NCI-H1092 treated with DMSO at 0.1 percent for 48 hours (cell line): Measurements from ENCODE around the gene PACSIN2.
A peak's percentile ranks its signal among the peaks of the same experiment; 100 is the strongest.

Experiments used
- DNase-seq: peaks from one replicate; lab custom pipeline; 2025; lab: John Stamatoyannopoulos, UW

Gene PACSIN2

DNA sequence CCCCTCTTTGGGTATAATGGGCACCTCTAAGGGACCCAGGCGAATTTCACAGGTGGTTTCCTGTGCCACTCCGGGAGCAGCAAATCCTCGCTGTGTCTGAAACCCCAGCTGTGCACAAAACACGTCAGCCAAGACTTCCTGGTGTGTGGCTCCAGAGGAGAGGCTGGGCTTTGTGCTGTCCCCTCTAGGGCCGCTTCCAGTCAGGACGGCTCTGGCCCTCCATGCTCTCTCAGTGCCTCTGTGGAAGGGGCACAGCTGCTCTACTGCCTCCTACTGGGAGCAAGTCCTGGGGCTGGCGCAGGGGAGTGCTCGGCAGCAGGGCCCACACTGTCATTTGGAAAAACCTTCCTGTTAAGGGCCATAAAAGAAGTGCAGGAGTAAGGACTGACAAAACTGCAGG, 134.1 kb downstream of the PACSIN2 start:
- no peak for DNase-seq

DNA sequence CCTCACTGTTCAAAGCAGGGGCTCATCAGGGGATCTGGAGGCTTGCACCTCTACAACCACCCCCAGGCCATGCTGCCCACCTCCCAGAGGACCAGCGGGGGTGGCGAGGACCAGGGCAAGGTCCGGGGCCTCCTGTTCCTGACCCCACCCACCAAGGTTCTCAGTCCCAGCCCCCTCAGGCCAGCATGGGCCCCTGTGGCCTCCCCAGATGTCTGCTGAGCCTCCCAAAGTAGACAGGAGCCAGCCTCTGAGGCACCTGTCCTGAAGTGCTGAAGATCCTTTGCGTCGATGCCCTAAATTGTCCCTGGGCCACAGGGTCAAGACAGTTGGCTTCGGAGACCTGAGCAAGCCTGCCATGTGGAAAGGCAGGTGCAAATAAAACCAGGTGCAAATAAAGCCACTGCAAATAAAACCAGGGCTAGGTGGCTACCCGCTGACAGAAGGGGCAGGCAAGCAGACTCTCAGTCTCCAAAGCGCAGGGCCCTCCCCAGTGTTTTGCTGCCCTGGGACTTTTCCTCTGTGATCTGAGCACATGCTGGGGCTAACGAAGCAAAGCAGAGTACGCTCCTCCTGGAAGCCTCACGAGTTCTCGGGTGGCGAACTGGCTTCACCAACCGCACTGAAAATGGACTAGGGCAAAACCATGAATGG, 135.5 kb downstream of the PACSIN2 start:
- DNase-seq = peak; percentile 9

DNA sequence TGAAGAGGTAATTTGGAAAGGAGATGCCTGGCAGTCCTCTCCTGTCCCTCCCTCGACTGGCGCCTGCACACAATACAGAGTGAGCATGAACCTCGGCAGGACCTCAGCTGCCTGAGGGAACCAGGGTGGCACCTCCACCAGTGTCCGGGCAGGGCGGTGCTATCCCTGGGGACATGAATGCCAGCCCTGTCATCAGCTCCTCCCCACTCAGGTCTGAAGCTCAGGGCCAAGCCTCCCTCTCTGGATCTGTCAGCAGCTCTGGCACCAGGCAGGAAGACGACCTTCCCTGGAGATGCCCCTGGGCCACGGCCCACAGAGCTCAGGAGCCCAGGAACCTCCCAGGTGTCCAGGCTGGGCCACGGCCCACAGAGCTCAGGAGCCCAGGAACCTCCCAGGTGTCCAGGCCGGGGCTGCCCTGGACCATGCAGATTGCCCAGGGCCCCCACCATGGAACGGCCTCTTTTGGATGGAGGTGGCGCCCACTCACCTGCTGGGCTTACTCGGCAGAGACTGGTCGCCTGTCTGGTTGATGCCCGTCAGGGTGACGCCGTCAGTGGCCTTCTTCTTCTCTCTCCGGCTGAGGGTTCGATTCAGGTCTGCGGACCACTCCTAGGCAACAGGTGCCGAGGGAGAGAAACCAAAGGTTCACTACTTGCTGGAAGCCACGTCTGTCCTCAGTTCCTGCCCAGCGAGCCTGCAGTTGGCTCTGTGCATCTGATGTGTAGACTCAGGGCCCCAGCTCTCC, 136.2 kb downstream of the PACSIN2 start:
- DNase-seq = no peak

DNA sequence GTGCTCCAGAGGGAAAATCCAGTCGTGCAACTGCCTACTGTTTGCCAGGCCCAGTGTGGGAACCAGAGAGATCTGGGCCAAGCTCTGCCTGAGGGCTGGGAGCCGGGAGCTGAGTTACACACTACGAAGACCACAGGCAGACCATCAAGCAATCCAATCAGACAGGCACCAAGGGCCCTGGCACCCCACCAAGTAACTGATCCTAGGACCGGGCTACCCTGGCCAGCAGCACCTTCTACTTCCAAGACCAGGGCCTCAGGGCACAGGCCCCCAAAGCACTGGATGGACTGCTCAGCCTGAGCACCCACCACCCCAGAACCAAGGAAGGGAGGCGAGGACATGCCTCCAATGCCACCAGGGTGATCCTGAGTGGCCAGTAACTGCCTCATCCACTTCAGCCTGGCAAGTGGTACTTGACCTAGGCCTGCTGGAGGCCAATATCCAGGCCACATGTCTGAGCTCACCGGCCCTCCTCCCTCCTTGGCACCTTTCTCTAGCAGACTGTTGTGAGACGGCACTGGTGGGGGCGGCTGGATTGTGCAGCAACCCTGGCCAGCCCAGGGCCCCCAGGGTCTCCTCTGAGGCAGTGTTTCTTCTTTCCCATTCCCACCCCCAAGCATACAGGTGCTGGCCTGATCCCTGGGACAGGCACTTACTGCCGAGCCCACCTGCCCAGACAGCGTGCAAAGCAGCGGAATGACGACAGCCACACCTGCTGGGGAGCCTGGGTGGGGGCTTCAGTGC, 137.2 kb downstream of the PACSIN2 start:
- DNase-seq = no peak

DNA sequence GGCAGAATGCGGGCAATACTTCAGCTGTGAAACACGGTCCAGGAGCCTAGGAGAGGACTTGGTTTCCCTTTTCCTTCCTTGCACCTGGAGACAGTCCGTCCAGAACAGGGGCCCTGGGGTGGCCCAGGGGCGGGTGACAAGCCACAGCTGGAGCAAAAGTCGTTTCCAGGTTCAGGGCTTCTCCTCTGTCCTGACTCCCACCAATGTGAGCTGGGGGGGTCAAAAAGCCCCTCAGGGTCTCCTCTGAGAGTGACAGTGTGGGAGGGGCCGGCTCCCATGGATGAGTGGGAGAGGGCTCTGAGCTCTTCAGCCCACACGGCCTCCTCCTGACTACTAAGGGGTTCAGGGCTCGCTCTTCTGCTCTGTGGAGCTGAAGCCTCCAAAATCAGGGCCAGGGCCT, 137.8 kb downstream of the PACSIN2 start:
- no peak for DNase-seq

DNA sequence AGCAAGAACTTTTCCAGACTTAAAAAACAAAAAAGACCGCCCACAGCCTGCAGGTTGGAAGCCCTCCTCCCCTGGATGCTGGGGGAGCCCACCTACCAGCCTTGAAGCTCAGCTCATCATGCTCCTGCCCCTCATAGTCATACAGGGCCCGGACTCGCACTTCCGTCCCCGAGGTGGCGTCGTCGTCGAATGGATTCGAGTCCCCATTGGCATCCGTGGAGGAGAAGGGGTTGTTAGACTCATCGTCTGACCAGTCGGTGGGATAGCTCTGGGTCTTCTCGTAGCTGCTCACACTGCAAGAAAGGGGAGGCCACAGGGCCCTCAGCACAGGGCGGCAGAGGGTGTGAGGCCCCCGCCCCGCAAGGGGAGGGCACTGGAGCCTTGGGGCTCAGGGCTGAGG, 138.9 kb downstream of the PACSIN2 start:
- DNase-seq = no peak

DNA sequence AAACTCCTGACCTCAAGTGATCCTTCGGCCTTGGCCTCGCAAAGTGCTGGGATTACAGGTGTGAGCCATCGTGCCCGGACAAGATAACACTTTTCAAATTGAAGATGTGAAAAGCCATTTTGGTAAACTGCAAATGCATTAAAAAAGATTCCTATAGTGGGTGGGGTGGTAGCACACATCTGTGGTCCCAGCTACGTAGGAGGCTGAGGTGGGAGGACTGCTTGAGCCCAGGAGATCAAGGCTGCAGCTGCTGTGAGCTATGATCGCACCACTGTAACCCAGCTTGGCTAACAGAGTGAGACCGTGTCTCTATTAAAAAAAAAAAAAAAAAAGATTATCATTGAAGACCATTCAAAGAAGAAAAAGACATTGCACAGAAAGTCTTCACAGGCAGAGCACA, 140.9 kb downstream of the PACSIN2 start:
- no peak for DNase-seq

DNA sequence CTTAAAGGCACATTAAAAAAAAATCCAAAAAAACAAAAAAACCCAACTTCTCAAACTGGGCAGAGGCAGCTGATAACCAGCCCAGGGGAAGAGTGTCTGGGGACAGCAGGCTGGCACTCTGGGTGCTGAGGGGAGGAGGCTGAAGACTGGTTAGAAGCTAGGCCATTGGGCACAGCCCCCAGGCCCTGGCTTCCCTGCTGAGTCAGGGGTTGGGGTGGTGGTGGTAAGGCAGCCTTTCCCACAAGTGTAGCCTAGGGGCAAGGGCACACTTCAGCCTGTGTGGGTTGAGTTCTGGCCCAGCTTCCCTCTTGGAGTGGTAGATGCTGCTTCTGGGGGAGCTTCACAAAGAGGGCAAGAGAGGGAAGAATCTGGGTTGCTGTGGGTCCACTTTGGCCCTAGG, 141.6 kb downstream of the PACSIN2 start:
- DNase-seq = no peak

DNA sequence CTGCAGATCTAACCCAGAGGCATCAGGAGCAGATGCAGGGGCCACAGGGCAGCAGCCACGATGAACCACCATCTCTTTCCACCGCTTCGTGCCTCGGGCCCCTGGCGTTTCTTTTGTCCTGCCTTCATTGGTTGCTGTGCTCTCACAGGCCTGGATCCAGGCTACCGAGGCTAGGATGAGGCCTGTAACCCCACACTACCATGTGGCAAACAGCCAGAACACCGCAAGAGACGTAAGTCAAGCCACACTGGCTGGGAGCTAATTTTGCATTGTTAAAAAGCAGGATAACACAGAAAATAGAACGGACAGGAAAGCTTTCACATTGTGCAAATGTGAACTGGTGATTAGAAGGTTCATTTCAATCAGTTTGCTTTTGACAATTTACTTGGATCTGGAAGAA, 142.1 kb downstream of the PACSIN2 start:
- peak; percentile 54 for DNase-seq

DNA sequence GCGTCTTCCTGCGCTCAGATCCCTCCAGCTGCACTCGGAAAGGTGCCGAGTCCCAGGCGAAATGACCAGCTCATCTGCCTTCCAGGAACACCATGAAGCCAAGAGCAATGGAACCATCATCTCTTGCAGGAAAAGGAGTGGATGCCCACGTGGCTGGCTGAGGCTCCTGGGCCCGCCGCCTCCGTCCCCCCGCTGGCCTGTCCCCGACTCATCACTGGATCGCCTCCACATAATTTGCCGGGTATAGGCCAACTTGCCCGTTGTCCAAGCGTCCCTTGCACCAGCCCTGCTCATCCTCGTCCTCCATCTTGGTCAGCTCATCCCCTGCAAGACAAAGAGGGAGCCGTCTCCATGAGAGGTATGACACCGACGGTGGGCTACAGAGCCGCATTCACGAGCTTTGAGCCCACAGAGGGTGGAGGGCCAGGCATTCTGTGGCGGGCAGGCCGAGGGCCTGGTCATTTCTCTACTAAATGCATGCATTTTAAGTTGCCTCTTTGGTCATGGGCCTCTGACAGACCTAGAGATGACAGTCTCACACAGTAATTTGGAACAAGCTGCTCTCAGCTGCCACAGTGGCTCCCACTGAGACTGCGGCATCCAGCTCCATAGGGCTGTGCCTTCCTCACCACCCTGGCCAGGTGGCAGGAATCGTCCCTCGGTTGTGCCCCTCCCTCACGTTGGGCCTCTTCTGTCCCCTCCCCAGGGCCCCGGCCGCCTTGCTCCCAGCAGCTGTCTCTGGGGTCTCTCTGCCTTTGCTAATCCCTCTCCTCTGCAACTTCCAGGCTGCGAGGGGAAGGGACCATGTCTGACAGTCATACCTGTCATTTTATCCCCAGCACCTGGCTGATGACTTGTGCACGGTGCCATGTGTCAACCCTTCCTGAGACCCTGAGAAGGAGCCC, 143.6 kb downstream of the PACSIN2 start:
- no peak for DNase-seq

DNA sequence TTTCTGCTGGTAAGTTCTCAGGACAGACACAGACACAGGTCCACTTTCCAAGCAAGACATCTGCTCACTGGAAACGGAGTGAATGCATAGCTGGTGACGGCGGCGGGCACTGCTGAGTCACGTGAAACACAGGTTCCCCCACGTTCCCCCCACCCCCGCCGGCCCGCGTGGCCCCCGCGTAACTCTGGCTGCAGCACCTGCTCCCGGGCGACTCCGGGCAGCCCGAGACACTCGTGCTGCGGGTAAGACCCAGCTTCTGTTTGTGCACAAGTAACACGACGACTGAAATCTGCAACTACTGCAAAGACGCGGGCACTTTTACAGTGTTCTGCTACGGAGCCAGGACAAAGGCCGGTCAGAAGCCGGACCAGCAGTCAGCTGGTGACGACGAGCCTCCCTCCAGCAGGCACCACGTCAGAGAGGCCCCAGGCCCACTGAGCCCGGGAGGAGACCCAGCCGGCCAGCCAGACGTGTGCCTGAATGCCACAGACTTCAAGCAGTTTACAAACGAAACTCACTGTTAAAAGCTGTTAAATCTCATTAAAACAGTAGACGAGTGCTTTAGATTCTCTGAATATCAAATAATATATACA, 145.0 kb downstream of the PACSIN2 start:
- no peak for DNase-seq

DNA sequence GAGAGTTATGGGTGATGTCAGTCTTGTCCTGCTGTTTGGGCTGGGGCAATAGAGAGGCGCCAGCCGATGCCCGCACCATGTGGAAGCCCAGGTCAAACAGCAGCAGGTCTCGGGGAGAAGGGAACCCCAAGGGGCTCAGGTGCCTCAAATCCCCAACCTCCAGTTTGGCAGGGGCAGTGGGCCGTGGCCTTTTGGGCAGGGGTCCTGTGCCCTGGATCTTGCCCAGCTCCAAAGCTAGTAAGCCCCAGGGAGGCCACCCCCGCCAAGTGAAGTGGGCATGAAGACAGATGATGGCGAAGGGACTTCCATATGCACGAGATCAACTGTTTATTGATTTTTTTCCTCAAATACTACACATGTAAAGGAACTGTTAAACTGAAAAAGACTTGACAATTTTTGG, 145.5 kb downstream of the PACSIN2 start:
- DNase-seq = no peak

DNA sequence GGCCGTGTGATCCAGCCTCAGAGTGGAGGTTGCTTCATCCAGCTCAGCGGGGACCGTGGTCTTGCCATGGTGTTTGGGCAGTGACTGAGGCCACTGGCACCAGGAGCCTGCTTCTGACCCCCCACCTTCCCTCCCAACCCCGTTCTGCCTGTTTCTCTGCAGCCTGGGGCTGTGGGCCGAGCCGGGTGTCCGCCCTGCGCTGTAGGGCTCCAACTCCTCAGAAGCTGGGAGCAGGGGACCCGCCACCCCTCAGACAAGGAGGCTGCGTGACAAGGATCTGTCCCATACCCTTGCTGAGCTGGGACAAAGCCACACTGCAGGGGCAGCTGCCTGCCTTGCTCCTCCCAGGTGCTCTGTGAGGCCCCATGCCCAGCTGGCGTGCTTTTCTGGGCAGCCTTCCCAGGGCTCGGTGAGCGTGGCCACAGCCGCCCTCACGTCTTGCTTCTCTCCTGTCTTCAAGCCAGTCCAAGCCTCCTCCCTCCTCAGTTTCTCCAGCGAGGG, 146.1 kb downstream of the PACSIN2 start:
- peak; percentile 54 for DNase-seq

DNA sequence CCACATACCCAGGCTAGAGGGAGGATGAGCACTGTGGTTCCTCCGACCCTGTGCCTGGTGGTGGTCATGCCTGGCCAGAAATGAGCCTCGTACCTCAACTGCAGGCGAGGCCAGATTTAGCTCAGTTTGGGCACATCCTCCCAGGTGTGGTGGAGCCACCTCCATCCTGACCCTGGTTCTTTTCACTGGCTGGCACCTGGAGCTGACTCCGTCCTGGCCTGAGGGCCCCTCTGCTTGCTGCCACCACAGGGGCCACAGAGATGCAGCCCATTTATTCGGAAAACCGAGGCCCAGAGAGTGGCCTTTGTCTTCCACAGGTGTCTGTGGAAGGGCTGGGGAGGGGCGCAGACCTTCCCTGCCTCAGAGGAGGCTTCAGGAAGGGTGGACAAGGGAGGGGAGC, 148.8 kb downstream of the PACSIN2 start:
- no peak for DNase-seq

DNA sequence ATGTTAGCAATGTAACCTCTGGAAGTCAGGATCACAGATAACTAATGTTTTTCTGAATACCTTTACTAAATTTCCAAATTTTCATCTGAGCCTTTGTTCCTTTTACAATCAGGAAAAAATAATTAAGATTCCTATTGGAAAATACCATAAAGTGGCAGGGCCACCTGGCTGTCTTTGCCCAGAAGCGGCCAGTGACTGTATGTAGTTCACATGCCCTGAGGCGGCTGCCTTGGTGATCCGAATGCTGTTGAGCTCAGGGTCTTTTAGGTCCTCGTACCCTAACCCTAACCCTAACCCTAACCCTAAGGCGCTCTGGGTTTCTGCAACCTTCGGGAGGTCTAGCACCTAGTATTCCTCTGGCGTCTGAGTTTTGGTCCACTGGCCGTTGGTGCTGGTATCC, 149.4 kb downstream of the PACSIN2 start:
- no peak for DNase-seq

DNA sequence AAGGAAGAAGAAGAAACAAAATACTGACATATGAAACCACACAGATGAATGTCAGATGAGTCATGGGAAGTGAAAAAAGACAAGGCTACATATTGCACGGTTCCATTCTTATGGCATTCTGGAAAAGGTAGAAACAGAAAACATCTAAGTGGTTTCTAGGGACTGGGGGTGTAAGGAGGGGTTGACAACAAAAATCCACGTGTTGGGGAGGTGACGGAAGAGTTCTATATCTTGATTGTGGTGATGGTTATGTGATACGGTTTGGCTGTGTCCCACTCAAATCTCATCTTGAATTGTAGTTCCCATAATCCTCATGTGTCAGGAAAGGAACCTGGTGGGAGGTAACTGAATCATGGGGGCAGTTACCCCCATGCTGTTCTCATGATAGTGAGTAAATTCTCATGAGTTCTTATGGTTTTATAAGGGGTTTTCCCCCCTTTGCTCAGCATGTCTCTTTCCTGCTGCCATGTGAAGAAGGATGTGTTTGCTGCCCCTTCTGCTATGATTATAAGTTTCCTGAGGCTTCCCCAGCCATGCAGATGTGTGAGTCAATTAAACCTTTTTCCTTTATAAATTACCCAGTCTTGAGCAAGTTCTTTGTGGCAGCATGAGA, 151.5 kb downstream of the PACSIN2 start:
- DNase-seq = no peak

DNA sequence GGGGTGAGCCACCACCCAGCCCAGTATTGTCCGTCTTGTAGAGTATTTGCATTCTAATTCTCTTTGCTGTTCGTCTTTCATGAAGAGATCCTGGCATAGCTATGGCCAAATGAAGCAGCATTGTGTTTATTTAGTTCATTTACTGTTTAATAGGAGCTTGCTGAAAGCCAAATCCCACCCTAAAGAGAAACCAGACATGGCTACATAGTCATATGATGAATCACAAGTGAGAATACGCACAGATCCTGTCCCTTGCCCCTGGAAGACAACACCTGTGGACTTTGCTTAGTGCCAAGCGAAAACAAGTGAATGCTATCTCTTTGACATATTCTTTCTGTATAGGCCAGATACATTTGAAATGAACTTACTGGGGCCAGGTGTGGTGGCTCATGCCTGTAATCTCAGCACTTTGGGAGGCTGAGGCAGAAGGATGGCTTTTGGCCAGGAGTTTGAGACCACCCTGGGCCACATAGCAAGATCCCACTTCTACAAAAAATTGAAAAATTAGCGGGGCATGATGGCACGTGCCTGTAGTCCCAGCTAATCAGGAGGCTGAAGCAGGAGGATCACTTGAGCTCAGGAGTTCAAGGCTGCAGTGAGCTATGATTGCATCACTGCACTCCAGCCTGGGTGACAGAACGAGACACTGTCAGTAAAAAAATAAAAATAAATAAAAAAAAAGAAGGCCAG, 152.8 kb downstream of the PACSIN2 start:
- no peak for DNase-seq

DNA sequence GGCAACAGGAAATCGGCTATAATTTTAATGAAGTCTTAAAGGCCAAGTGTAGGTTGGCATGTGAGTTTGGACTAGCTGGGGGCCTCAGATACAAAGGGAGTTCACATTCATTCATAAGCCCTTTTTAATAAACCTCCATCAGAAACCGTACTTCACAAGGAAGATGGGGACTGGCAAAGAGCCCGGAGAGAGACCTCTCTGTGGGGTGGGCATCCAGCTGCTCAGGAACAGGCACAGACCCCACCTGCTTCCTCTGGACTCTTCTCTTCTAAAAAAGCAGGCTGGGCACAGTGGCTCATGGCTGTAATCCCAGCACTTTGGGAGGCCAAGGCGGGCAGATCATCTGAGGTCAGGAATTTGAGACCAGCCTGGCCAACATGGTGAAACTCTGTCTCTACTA, 154.0 kb downstream of the PACSIN2 start:
- peak; percentile 94 for DNase-seq

DNA sequence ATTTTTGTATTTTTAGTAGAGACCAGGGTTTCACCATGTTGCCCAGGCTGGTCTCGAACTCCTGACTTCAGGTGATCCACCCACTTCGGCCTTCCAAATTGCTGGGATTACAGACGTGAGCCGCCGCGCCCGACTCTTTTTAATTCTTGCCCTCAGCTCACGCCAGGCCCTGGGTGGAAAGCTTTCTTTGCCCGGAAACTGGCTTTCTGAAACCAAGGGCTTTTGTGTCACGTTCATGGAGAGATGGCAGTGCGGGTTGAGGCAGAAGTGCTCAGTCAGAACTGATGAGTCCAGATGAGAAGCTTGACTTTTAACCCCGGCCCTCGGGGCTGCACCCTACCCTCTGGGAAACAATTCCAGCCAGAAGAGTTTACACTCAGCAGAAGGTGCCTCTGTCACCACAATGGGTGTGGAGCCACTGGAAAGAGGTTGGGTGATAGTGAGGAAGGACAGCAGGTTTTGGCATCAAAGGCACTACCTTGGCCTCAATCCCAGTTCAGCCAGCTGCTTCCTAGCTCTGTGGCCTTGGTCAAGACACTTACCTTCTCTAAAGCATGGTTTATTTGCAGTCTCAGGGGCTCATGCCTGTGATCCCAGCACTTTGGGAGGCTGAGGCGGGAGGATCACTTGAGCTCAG, 157.0 kb downstream of the PACSIN2 start:
- DNase-seq = peak; percentile 89
